ENCODE measurements around the gene PRKCH. TPM values are rescaled to one million over a fixed set of nuclear protein-coding genes. Genes with fewer than 3 reads are reported as not detected.

The PRKCH gene
- total and polyA plus RNA-seq, 3 donors from 2014 or later: 15.0 to 26.8 (median 25.4) TPM

DNA sequence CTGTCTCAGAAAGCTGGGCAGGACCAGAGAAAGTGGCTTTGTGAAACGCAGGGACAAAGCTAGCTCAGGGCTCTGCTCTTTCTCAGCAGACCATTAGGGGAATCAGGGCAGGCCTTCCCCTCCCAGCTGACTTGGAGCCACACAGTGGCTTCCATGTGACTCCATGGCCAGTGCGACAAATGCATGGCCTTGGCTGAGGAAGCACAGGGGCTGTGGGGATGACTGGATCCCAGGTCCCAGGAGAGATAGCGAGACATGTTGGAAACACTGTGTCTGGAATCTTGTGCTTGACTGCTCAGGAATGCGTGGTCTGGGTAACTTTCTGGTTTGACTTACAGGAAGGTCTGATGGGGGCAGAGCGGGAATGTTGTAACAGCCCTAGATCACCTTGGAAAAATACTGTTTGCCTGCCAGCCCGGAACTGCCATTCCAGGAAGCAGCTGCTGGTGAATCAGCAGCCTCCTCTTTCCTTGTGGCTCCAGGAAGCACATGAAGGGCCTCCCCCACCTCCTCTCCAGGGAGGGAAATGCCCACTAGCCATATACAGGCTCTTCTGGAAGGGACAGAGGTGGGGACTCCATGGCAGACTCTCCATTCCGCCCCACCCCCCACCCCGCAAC lies 240.4 kb downstream of the PRKCH start:
- Histone ChIP-seq H3K27ac (peak overlapping the region; percentile 65 to 75), H3K4me1 (peaks cover 24% of the 10 kb centered on the region), H3K36me3 (ENCODE audit: low read depth, missing control alignments) (no peaks in the 10 kb centered on the region), H3K27me3 (no peaks in the 10 kb centered on the region), H3K4me3 (no peak overlapping the region), H3K9me3 (no peaks in the 10 kb centered on the region)
- WGBS, 2 donors: 43 to 63% methylated on average over 6 to 8 of the region's 8 CpGs
- peak; percentile 75 for DNase-seq
- intact Hi-C loops (cut with DNase I; ENCODE audit: low total_unique reads): no loop called here
- TF ChIP-seq, protein P1, sequence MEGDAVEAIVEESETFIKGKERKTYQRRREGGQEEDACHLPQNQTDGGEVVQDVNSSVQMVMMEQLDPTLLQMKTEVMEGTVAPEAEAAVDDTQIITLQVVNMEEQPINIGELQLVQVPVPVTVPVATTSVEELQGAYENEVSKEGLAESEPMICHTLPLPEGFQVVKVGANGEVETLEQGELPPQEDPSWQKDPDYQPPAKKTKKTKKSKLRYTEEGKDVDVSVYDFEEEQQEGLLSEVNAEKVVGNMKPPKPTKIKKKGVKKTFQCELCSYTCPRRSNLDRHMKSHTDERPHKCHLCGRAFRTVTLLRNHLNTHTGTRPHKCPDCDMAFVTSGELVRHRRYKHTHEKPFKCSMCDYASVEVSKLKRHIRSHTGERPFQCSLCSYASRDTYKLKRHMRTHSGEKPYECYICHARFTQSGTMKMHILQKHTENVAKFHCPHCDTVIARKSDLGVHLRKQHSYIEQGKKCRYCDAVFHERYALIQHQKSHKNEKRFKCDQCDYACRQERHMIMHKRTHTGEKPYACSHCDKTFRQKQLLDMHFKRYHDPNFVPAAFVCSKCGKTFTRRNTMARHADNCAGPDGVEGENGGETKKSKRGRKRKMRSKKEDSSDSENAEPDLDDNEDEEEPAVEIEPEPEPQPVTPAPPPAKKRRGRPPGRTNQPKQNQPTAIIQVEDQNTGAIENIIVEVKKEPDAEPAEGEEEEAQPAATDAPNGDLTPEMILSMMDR (IDR thresholded peaks at IDR 0.05): no peak
- no peak for TF ChIP-seq POLR2A (IDR thresholded peaks at IDR 0.05)

GRCh38 chr14:61562321-61563161 lies 241.2 kb downstream of the PRKCH start:
- Histone ChIP-seq H3K9me3 (no peaks in the 10 kb centered on the region), H3K27ac (peak overlapping the region; percentile 65 to 75), H3K27me3 (no peaks in the 10 kb centered on the region), H3K4me1 (peaks cover 24% of the 10 kb centered on the region), H3K36me3 (ENCODE audit: low read depth, missing control alignments) (no peaks in the 10 kb centered on the region), H3K4me3 (no peak overlapping the region)
- intact Hi-C loops (cut with DNase I; ENCODE audit: low total_unique reads): no loop called here
- 88 to 92% methylated on average over 5 to 7 of the region's 7 CpGs for WGBS, 2 donors
- no peak for DNase-seq
- TF ChIP-seq, protein P1 (IDR thresholded peaks at IDR 0.05): no peak
- no peak for TF ChIP-seq POLR2A (IDR thresholded peaks at IDR 0.05)

DNA sequence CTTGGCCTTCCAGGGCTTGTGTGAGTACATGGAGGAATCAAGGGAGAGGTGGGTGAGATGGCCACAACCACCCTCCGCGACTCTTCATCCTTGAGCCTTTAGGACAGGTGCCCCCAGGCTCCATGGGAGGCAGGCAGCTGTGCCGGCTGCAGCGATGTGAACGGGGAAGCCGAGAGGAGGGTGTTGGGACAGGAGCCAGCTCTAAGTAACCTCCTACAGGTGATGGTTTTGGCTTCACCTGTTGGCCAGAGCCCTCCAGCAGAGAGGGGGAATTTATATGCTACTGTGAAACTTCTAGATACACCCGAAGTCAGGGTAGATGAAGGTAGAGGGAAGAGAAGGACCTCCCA lies 241.8 kb downstream of the PRKCH start:
- Histone ChIP-seq H3K4me3 (no peak overlapping the region), H3K4me1 (peaks cover 29% of the 10 kb centered on the region), H3K27me3 (no peaks in the 10 kb centered on the region), H3K27ac (peak overlapping the region; percentile 65 to 75), H3K36me3 (ENCODE audit: low read depth, missing control alignments) (no peaks in the 10 kb centered on the region), H3K9me3 (no peaks in the 10 kb centered on the region)
- intact Hi-C loops (cut with DNase I; ENCODE audit: low total_unique reads): no loop called here
- WGBS, 2 donors: 87 to 92% methylated on average over 7 of the region's 7 CpGs
- no peak for TF ChIP-seq POLR2A (IDR thresholded peaks at IDR 0.05)
- TF ChIP-seq, protein P1 (IDR thresholded peaks at IDR 0.05): no peak
- DNase-seq: no peak

GRCh38 chr14:61563880-61564617 lies 242.7 kb downstream of the PRKCH start:
- H3K27ac ChIP-seq: no peak overlapping the region
- intact Hi-C loops (cut with DNase I; ENCODE audit: low total_unique reads): no loop called here

More at GRCh38 chr14:61563880-61564617, 242.7 kb downstream of the PRKCH start:
- Histone ChIP-seq H3K4me3 (no peak overlapping the region), H3K9me3 (no peaks in the 10 kb centered on the region), H3K36me3 (ENCODE audit: low read depth, missing control alignments) (no peaks in the 10 kb centered on the region), H3K27me3 (no peaks in the 10 kb centered on the region), H3K4me1 (peaks cover 35% of the 10 kb centered on the region)
- WGBS, 2 donors: 83 to 86% methylated on average over 6 of the region's 6 CpGs
- no peak for DNase-seq
- TF ChIP-seq, protein P1 (IDR thresholded peaks at IDR 0.05): no peak
- TF ChIP-seq POLR2A (IDR thresholded peaks at IDR 0.05): no peak
